ENCODE measurements around the gene TJP3. TPM values are rescaled to one million over a fixed set of nuclear protein-coding genes. Genes with fewer than 3 reads are reported as not detected.

Gene TJP3
- total and polyA plus RNA-seq, 2 experiments from 2014 or later, result 18.2 to 23.9 TPM

DNA sequence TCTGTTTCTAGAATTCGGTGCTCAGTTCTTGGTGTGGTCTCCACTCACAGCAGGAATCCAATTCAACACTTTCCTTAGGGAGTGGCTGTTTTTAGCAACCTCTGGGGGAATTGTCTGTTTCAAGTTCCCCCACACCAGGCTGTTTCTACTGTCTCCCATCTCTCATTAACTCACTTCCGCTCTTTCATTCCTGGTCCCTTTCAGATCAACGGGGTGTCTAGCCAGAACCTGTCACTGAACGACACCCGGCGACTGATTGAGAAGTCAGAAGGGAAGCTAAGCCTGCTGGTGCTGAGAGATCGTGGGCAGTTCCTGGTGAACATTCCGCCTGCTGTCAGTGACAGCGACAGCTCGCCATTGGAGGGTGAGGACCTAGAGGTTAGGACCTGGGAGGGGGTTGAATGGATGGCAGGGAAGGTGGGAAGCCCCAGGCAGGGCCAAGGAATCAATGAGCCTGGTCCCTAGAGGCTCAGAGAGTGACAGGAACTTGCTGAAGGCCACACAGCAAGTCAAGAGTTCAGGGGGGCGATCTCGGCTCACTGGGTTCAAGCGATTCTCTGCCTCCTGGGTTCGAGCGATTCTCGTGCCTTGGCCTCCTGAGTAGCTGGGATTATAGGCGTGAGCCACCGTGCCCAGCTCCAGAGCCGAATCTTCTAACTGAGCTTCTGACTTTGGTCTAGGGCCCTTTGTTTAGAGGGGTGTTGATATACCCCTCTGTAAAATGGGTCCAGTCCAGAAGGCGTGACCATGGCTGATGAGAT lies 25.5 kb downstream of the TJP3 start (continued):
- TF ChIP-seq, protein P1, sequence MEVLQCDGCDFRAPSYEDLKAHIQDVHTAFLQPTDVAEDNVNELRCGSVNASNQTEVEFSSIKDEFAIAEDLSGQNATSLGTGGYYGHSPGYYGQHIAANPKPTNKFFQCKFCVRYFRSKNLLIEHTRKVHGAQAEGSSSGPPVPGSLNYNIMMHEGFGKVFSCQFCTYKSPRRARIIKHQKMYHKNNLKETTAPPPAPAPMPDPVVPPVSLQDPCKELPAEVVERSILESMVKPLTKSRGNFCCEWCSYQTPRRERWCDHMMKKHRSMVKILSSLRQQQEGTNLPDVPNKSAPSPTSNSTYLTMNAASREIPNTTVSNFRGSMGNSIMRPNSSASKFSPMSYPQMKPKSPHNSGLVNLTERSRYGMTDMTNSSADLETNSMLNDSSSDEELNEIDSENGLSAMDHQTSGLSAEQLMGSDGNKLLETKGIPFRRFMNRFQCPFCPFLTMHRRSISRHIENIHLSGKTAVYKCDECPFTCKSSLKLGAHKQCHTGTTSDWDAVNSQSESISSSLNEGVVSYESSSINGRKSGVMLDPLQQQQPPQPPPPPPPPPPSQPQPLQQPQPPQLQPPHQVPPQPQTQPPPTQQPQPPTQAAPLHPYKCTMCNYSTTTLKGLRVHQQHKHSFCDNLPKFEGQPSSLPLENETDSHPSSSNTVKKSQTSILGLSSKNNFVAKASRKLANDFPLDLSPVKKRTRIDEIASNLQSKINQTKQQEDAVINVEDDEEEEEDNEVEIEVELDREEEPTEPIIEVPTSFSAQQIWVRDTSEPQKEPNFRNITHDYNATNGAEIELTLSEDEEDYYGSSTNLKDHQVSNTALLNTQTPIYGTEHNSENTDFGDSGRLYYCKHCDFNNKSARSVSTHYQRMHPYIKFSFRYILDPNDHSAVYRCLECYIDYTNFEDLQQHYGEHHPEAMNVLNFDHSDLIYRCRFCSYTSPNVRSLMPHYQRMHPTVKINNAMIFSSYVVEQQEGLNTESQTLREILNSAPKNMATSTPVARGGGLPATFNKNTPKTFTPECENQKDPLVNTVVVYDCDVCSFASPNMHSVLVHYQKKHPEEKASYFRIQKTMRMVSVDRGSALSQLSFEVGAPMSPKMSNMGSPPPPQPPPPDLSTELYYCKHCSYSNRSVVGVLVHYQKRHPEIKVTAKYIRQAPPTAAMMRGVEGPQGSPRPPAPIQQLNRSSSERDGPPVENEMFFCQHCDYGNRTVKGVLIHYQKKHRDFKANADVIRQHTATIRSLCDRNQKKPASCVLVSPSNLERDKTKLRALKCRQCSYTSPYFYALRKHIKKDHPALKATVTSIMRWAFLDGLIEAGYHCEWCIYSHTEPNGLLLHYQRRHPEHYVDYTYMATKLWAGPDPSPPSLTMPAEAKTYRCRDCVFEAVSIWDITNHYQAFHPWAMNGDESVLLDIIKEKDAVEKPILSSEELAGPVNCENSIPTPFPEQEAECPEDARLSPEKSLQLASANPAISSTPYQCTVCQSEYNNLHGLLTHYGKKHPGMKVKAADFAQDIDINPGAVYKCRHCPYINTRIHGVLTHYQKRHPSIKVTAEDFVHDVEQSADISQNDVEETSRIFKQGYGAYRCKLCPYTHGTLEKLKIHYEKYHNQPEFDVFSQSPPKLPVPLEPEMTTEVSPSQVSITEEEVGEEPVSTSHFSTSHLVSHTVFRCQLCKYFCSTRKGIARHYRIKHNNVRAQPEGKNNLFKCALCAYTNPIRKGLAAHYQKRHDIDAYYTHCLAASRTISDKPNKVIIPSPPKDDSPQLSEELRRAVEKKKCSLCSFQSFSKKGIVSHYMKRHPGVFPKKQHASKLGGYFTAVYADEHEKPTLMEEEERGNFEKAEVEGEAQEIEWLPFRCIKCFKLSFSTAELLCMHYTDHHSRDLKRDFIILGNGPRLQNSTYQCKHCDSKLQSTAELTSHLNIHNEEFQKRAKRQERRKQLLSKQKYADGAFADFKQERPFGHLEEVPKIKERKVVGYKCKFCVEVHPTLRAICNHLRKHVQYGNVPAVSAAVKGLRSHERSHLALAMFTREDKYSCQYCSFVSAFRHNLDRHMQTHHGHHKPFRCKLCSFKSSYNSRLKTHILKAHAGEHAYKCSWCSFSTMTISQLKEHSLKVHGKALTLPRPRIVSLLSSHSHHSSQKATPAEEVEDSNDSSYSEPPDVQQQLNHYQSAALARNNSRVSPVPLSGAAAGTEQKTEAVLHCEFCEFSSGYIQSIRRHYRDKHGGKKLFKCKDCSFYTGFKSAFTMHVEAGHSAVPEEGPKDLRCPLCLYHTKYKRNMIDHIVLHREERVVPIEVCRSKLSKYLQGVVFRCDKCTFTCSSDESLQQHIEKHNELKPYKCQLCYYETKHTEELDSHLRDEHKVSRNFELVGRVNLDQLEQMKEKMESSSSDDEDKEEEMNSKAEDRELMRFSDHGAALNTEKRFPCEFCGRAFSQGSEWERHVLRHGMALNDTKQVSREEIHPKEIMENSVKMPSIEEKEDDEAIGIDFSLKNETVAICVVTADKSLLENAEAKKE (CRISPR knock-in tag; IDR thresholded peaks at IDR 0.05), result no peak
- TF ChIP-seq ZNF114 (CRISPR knock-in tag; IDR thresholded peaks at IDR 0.05) (no peak), STAT1 (IDR thresholded peaks at IDR 0.05; ENCODE audit: unreplicated experiment) (no peak), NANOG (IDR thresholded peaks at IDR 0.05; ENCODE audit: borderline replicate concordance) (no peak), POLR2AphosphoS5 (IDR thresholded peaks at IDR 0.05; ENCODE audit: low read depth) (no peak)
- TF ChIP-seq, protein P2, sequence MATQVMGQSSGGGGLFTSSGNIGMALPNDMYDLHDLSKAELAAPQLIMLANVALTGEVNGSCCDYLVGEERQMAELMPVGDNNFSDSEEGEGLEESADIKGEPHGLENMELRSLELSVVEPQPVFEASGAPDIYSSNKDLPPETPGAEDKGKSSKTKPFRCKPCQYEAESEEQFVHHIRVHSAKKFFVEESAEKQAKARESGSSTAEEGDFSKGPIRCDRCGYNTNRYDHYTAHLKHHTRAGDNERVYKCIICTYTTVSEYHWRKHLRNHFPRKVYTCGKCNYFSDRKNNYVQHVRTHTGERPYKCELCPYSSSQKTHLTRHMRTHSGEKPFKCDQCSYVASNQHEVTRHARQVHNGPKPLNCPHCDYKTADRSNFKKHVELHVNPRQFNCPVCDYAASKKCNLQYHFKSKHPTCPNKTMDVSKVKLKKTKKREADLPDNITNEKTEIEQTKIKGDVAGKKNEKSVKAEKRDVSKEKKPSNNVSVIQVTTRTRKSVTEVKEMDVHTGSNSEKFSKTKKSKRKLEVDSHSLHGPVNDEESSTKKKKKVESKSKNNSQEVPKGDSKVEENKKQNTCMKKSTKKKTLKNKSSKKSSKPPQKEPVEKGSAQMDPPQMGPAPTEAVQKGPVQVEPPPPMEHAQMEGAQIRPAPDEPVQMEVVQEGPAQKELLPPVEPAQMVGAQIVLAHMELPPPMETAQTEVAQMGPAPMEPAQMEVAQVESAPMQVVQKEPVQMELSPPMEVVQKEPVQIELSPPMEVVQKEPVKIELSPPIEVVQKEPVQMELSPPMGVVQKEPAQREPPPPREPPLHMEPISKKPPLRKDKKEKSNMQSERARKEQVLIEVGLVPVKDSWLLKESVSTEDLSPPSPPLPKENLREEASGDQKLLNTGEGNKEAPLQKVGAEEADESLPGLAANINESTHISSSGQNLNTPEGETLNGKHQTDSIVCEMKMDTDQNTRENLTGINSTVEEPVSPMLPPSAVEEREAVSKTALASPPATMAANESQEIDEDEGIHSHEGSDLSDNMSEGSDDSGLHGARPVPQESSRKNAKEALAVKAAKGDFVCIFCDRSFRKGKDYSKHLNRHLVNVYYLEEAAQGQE (IDR thresholded peaks at IDR 0.05; ENCODE audit: unreplicated experiment), result no peak

Measured in GM23338 (cell line).